Adipocyte (in vitro differentiated cells): Measurements from ENCODE around the gene FBXO34.
A peak's percentile ranks its signal among the peaks of the same experiment; 100 is the strongest.

Experiments
- DNase-seq: peaks from one replicate; pipeline ENCODE4 v3.0.0-alpha.2; 2015; ENCODE audit warnings: low read depth
- H3K27me3 ChIP-seq: replicated peaks from 2 replicates; pipeline ENCODE4 v1.7.0; 2013; ENCODE audit warnings: mild to moderate bottlenecking, low read length, moderate library complexity; ENCODE audit not compliant: control insufficient read depth, insufficient read depth
- H3K36me3 ChIP-seq: 2 replicates; pipeline ENCODE4 v1.7.0; 2013; ENCODE audit warnings: low read length, mild to moderate bottlenecking, moderate library complexity; ENCODE audit not compliant: control insufficient read depth, insufficient read depth, severe bottlenecking
- H3K4me1 ChIP-seq: 2 replicates; pipeline ENCODE4 v1.7.0; 2013; ENCODE audit warnings: mild to moderate bottlenecking, low read length, moderate library complexity; ENCODE audit not compliant: control insufficient read depth, insufficient read depth
- H3K4me3 ChIP-seq: 2 replicates; pipeline ENCODE4 v1.7.0; 2013; ENCODE audit warnings: mild to moderate bottlenecking, low read length, moderate library complexity
- H3K9ac ChIP-seq: 2 replicates; pipeline ENCODE4 v1.7.0; 2013; ENCODE audit warnings: mild to moderate bottlenecking, low read length, moderate library complexity
- H3K9me3 ChIP-seq: 2 replicates; pipeline ENCODE4 v1.7.0; 2013; ENCODE audit warnings: mild to moderate bottlenecking, low read length, moderate library complexity; ENCODE audit not compliant: control insufficient read depth

The FBXO34 gene

DNA sequence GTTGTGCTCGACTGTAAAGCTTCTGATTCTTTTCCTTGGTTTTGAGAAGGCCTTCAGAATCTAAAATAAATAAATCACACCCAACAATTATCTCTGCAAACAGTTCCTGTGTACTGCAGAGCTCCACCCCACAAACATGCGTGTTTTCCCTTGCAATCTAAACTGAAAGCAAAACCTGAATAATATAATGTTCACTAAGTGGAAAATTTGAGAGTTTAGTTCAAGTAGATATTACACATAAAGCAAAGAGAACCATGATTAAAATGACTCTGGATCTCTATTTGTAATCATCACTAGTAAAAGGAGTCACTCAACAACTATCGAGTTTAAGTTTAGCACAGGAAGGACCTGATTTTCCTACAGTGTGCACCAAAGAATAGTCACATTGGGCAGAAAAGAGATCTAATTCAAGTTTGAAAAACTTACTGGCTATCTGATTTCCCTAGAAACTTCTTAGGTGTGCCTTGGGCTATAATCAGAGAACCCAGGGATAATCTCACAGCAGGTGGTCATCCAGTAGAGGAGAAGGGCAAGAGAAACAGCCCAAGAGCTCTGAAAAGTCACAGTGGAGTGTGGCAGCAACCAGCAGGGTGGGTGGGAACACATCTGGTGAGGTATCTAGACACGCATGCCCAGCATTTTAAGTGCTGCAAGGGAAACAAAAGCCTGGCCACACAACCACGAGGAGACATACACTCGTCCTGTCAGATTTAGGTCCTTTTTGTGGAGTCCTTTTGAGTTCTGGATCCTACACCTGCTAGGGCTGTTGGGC, 115.0 kb downstream of the FBXO34 start:
- Histone ChIP-seq H3K4me1 (peaks cover 19% of the 10 kb centered on the region), H3K36me3 (peaks cover 50% of the 10 kb centered on the region)

DNA sequence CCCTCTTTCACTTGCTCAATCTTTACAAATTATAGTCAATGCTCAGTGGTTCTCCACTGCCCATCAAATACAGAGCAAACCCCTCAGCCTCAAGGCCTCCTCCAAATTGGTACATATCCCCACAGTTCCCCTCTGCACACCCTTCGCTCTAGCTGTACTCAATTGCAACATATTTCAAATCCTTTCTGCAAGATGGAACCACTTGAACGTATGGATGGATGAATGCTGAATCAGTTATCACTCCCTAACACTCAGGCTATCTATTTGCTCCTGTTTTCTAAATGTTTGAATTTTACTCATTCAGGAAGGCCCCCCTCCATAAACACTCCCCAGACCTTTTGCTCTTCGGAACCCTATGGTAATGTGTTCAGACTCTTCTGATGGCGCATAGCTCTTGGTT, 115.9 kb downstream of the FBXO34 start:
- Histone ChIP-seq H3K9me3 (no peaks in the 10 kb centered on the region), H3K4me3 (no peak overlapping the region), H3K4me1 (peaks cover 19% of the 10 kb centered on the region), H3K9ac (no peak overlapping the region), H3K27me3 (no peaks in the 10 kb centered on the region), H3K36me3 (peaks cover 41% of the 10 kb centered on the region)
- DNase-seq = no peak

More for the DNA sequence above, 115.0 kb downstream of the FBXO34 start:
- Histone ChIP-seq H3K9me3 (no peaks in the 10 kb centered on the region), H3K9ac (no peak overlapping the region), H3K27me3 (no peaks in the 10 kb centered on the region), H3K4me3 (no peak overlapping the region)
- no peak for DNase-seq

- no peaks in the 10 kb centered on the region for H3K9me3 ChIP-seq
- no peak for DNase-seq
Measured at GRCh38 chr14:55388160-55388559, 116.9 kb downstream of the FBXO34 start.

DNA sequence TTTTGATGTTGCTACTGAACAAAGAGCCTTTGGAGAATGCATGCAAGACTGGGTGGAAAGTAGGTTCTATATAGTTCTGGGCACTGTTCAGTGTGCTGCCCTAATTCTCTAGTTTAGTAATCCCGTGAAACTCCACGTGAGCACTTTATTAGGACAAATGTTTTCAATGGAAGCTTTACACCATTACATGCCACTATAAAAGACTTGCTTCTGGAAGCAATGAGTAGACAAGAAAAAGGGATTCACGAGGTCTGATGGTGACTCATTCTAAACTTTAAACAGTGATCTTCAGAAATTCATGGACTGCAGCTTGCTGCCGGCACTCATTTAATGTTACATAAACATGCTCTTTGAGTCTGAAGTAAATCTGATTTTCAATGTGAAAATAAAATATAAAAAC, 118.1 kb downstream of the FBXO34 start:
- peaks cover 38% of the 10 kb centered on the region for H3K36me3 ChIP-seq
- H3K4me3 ChIP-seq = no peak overlapping the region
- no peaks in the 10 kb centered on the region for H3K9me3 ChIP-seq
- no peaks in the 10 kb centered on the region for H3K27me3 ChIP-seq
- peak; percentile 76 for DNase-seq
- no peak overlapping the region for H3K9ac ChIP-seq
- peaks cover 13% of the 10 kb centered on the region for H3K4me1 ChIP-seq

More at GRCh38 chr14:55388160-55388559, 116.9 kb downstream of the FBXO34 start:
- H3K4me1 ChIP-seq = peaks cover 19% of the 10 kb centered on the region
- no peak overlapping the region for H3K4me3 ChIP-seq
- no peaks in the 10 kb centered on the region for H3K27me3 ChIP-seq
- no peak overlapping the region for H3K9ac ChIP-seq
- H3K36me3 ChIP-seq = peaks cover 41% of the 10 kb centered on the region

DNA sequence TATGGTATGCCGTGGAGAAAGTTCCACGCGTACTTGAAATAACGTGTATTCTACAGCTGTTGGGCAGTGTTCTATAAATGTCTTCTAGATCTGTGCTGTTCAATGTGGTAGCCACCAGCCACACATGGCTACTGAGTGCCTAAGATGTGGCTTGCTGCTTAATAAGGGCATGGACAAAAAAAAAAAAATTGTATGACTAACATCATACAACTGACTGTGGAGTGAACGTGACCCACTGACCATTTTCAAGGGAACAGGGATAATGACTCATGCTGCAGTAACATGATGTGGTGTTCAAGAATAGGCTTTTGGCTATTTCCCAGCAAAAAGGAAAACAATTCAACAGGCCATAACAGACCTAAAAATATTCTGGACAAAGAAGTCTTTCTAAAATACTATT, 127.5 kb downstream of the FBXO34 start:
- H3K9me3 ChIP-seq = no peaks in the 10 kb centered on the region
- no peak overlapping the region for H3K9ac ChIP-seq
- no peaks in the 10 kb centered on the region for H3K27me3 ChIP-seq
- H3K4me3 ChIP-seq = peak overlapping the region; percentile 31
- H3K4me1 ChIP-seq = peaks cover 20% of the 10 kb centered on the region
- H3K36me3 ChIP-seq = peaks cover 20% of the 10 kb centered on the region
- DNase-seq = peak; percentile 92

- no peak for DNase-seq
- Histone ChIP-seq H3K36me3 (peaks cover 20% of the 10 kb centered on the region), H3K9me3 (no peaks in the 10 kb centered on the region), H3K4me1 (peaks cover 20% of the 10 kb centered on the region), H3K4me3 (no peak overlapping the region), H3K27me3 (no peaks in the 10 kb centered on the region), H3K9ac (no peak overlapping the region)
Measured at GRCh38 chr14:55399183-55399582, 128.0 kb downstream of the FBXO34 start.

DNA sequence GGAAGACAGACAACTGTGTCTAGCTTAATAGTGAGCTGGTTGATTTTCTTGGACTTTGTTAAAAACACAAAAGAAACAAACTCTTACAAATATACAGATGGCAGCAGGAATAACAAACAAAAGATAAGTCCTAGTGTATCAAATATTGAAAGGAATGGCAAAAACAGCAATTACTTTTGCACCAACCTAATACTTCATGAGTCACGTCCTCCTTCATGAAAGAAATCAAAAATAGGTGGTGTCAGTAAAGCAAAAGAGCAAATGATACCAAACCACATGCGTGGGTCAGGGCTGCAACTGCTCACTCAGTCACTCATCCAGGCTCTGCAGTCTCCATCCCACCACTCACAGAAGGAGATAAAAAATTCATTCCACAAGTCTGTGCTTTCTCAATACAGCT, 128.6 kb downstream of the FBXO34 start:
- no peak for DNase-seq
- Histone ChIP-seq H3K4me1 (peaks cover 20% of the 10 kb centered on the region), H3K27me3 (no peaks in the 10 kb centered on the region), H3K9ac (no peak overlapping the region), H3K4me3 (no peak overlapping the region), H3K9me3 (no peaks in the 10 kb centered on the region), H3K36me3 (peaks cover 15% of the 10 kb centered on the region)

DNA sequence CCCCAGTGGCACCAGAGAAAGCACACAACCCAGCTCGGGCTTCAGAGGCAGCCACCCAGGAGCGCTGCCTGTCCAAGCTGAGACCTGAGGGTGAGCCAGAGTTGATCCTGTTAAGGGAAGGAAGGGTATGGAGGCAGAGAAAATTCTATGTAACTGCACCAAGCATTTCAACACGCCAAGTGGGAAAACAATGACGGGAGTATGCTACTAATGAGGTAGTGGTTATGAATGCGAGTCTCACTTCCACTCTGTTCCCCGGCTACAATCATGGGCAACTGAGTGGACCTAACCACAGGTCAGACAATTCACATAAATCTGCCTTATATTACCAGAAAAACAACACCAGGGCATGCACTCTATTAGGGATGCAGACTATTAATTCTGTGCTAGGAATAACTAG, 130.5 kb downstream of the FBXO34 start:
- Histone ChIP-seq H3K9me3 (no peaks in the 10 kb centered on the region), H3K9ac (no peak overlapping the region), H3K36me3 (no peaks in the 10 kb centered on the region), H3K4me3 (no peak overlapping the region), H3K27me3 (no peaks in the 10 kb centered on the region), H3K4me1 (peaks cover 20% of the 10 kb centered on the region)
- no peak for DNase-seq
